Measurements from ENCODE around the gene GARIN5A.

- no peak for TF ChIP-seq EZH2 (IDR thresholded peaks at IDR 0.05; ENCODE audit: insufficient read depth, poor library complexity, severe bottlenecking)
- TF ChIP-seq EZH2phosphoT487 (IDR thresholded peaks at IDR 0.05; ENCODE audit: insufficient read depth, low read depth) = no peak
These were observed 19.3 kb downstream of the GARIN5A start for GRCh38 chr19:50457300-50457699.

Data from GM23248 (cell line).